AG04449 (cell line): Measurements from ENCODE around the gene LDHB.
"Not testable (repeated sequence)": the region's sequence is repeated elsewhere in the genome, so short reads cannot be mapped to it uniquely, and the experiment has no call there.

ENCODE experiments used
- CTCF ChIA-PET: fragments of 350-600 bp; formaldehyde crosslinking; extraction: SDS; loops from one replicate; lab custom pipeline; 2021; ENCODE audit warnings: antibody characterized with exemption; lab: Yijun Ruan, JAX
- POLR2A ChIA-PET: fragments of 400-600, 350-600 bp; formaldehyde crosslinking; extraction: SDS; loops from one replicate; lab custom pipeline; 2020; ENCODE audit warnings: antibody characterized with exemption, inconsistent platforms; lab: Yijun Ruan, JAX
- DNase-seq: peaks from one replicate; pipeline ENCODE4 v3.0.0-alpha.2; 2010; ENCODE audit warnings: low read depth, low spot score
- H3K4me3 ChIP-seq: 2 replicates; pipeline ENCODE4 v1.5.1; 2011; ENCODE audit warnings: low read depth, mild to moderate bottlenecking, control low read depth, low read length
- CTCF ChIP-seq: IDR thresholded peaks from one replicate; pipeline ENCODE4 v1.5.1; 2011; ENCODE audit warnings: mild to moderate bottlenecking, moderate library complexity, low read length, control low read depth, inconsistent platforms; ENCODE audit not compliant: insufficient read depth; ENCODE audit errors: missing control alignments

The LDHB gene

GRCh38 chr12:21677622-21678277 lies 20.1 kb upstream of the LDHB start:
- TF ChIP-seq CTCF = no peak
- POLR2A ChIA-PET = no interaction called here
- no peak overlapping the region for H3K4me3 ChIP-seq
- DNase-seq = no peak
- CTCF ChIA-PET = interaction anchor here (0.8 to 1.9 kb wide), 11 partner anchors 8 to 429 kb away, joined by 3 to 5 read pairs (median 3); partner anchors contain the start of gene LDHB

- TF ChIP-seq CTCF = no peak
- POLR2A ChIA-PET = no interaction called here
- no peak overlapping the region for H3K4me3 ChIP-seq
- DNase-seq = no peak
- CTCF ChIA-PET = interaction anchor here (0.8 to 1.9 kb wide), 6 partner anchors 9 to 429 kb away, joined by 3 to 5 read pairs (median 4); no protein-coding TSS in a partner anchor
Measured at GRCh38 chr12:21677204-21677603, 19.6 kb upstream of the LDHB start.

GRCh38 chr12:21676776-21677175 lies 19.1 kb upstream of the LDHB start:
- ChIA-PET CTCF (interaction anchor here (1.2 to 1.5 kb wide), 2 partner anchors 21 kb away, joined by 3 to 4 read pairs; no protein-coding TSS in a partner anchor), POLR2A (no interaction called here)
- no peak overlapping the region for H3K4me3 ChIP-seq
- no peak for DNase-seq
- no peak for TF ChIP-seq CTCF

GRCh38 chr12:21675641-21676040 lies 18.0 kb upstream of the LDHB start:
- TF ChIP-seq CTCF = no peak
- ChIA-PET CTCF (interaction anchor here (0.6 kb wide), 1 partner anchor 22 kb away, joined by 3 read pairs; no protein-coding TSS in a partner anchor), POLR2A (no interaction called here)

GRCh38 chr12:21675096-21675495 lies 17.5 kb upstream of the LDHB start:
- CTCF ChIA-PET = no interaction called here
- no peak for TF ChIP-seq CTCF
- H3K4me3 ChIP-seq = no peak overlapping the region
- POLR2A ChIA-PET = no interaction called here
- no peak for DNase-seq

More at GRCh38 chr12:21675641-21676040, 18.0 kb upstream of the LDHB start:
- no peak overlapping the region for H3K4me3 ChIP-seq
- no peak for DNase-seq

- H3K4me3 ChIP-seq, POLR2A ChIA-PET, DNase-seq, CTCF ChIA-PET: not testable (repeated sequence)
Measured at GRCh38 chr12:21673830-21674552, 16.3 kb upstream of the LDHB start.
